ENCODE measurements around the gene LRRC7.

GRCh38 chr1:69585666-69586065 is 17.9 kb downstream of the LRRC7 start:
- no peak for TF ChIP-seq POLR2AphosphoS5 (IDR thresholded peaks at IDR 0.05; ENCODE audit: borderline replicate concordance, low read depth, low read length)
- no peak for TF ChIP-seq FOXP2 (optimal IDR thresholded peaks at IDR 0.05; ENCODE audit: control extremely low read depth, extremely low read length, insufficient read depth)

Measured in SK-N-MC (cell line).